ENCODE measurements around the gene FOXE1. TPM values are rescaled to one million over a fixed set of nuclear protein-coding genes. Genes with fewer than 3 reads are reported as not detected.

Gene FOXE1
- total and polyA plus RNA-seq, 10 of the 15 experiments (the other 5 are each of a cell fraction or from before 2014, with no cell fraction given): not detected

DNA sequence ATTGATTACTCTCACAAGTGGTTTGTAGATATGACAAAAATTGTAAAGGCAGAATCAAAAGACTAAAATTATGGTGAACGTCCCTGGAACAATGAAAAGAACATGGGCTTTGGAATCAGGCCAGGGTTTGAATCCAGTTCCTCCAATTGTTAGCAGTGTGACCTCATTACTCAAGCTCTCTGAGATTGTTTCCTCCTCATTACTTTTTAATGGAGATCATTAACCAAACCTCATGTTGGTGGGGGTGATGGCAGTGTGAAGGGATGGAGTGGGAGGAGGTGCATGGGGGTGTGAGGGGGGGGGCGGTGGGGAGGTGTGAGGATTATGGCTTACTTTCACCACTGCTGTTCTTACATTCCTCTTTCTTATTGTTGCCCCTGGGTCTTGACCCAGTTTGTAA is 44.1 kb upstream of the FOXE1 start:
- intact Hi-C loops (cut with micrococcal nuclease; ENCODE audit: unreplicated experiment): no loop called here
- POLR2A ChIA-PET: no interaction called here

DNA sequence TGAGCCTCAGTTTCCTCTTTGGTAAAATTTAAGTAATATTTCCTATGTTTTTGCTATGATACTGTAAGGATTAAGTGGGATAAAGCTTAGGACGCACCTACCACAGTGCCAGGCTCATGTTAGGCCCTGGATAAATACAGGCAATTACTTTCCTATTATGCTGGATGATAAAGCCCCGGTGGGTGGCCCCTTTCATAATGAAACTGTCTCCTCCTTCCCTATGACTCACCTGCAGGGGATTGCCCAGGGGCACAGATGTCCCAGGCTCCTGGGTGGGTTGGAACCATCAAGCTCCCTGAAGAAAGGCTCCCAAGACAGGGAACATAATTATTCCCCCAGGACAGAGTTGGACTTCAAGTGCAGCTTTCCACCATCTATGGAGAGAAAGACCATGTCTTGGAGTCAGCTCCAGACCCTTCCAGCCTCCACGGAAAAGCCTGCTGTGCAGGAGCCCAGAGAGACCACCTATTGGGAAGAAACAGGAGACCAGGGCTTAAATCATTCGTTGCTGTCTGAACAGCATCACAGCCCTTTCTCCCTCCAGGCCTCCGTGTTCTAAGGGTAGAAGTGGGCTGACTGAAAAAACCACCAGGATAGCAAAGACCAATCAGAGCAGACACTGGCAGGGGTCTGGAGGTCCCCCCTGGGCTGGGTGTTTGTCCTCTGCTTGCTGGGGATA is 43.2 kb upstream of the FOXE1 start:
- CTCF ChIA-PET: no interaction called here
- no peaks in the 10 kb centered on the region for H3K9me3 ChIP-seq (replicated peaks; ENCODE audit: control insufficient read depth, insufficient read depth, low read length)
- SMC1A ChIA-PET (ENCODE audit: uncharacterized antibody, unreplicated experiment): no interaction called here
- BruUV-seq (replicated peaks): no TSS peak
- H3K9ac ChIP-seq (ENCODE audit: control insufficient read depth, insufficient read depth, low read length): no peak overlapping the region
- H3K36me3 ChIP-seq (ENCODE audit: control insufficient read depth in 2 of 2, insufficient read depth in 2 of 2, low read length in 1 of 2): no peaks in the 10 kb centered on the region
- no peak for FAIRE-seq
- no peak overlapping the region for H3K4me2 ChIP-seq (ENCODE audit: control insufficient read depth, insufficient read depth)
- H3K4me1 ChIP-seq (ENCODE audit: control insufficient read depth, insufficient read depth, low read length): no peaks in the 10 kb centered on the region
- POLR2A ChIA-PET: no interaction called here
- no peak overlapping the region for H2AFZ ChIP-seq (ENCODE audit: control insufficient read depth, low read depth, low read length)
- no peak for ATAC-seq
- no peak overlapping the region for H3K4me3 ChIP-seq
- intact Hi-C loops (cut with micrococcal nuclease; ENCODE audit: unreplicated experiment): no loop called here
- no peak overlapping the region for H3K27ac ChIP-seq (ENCODE audit: control insufficient read depth, insufficient read depth)
- RAD21 ChIA-PET (ENCODE audit: unreplicated experiment): no interaction called here
- 16% methylated on average over 5 of the region's 5 CpGs for WGBS (ENCODE audit: insufficient coverage, insufficient replicate concordance, low lambda C conversion rate, missing lambda C conversion rate)
- no peaks in the 10 kb centered on the region for H4K20me1 ChIP-seq (ENCODE audit: control insufficient read depth, insufficient read depth)
- no peaks in the 10 kb centered on the region for H3K79me2 ChIP-seq (ENCODE audit: control insufficient read depth, insufficient read depth, low read length)
- in situ Hi-C loops (cut with MboI): no loop called here
- peaks cover 0 to 2% of the 10 kb centered on the region in 2 experiments; a peak in 2 of 4 replicates for H3K27me3 ChIP-seq (replicated peaks in 1 of 2; ENCODE audit: control insufficient read depth in 2 of 2, insufficient read depth in 2 of 2, low read length in 1 of 2)
- DNase-seq (ENCODE audit: low read depth, low spot score): no peak
- TF ChIP-seq RAD21 (IDR thresholded peaks at IDR 0.05; ENCODE audit: insufficient read depth, low read depth, low read length): no peak
- no peak for TF ChIP-seq CUX1 (IDR thresholded peaks at IDR 0.05; ENCODE audit: insufficient replicate concordance, low read depth, low read length)
- no peak for TF ChIP-seq ZNF24 (IDR thresholded peaks at IDR 0.05)
- TF ChIP-seq RELB (IDR thresholded peaks at IDR 0.05; ENCODE audit: low read depth): no peak
- TF ChIP-seq ESRRA (IDR thresholded peaks at IDR 0.05; ENCODE audit: low read length): no peak

More for the DNA sequence above, 44.1 kb upstream of the FOXE1 start:
- Histone ChIP-seq H4K20me1 (ENCODE audit: control insufficient read depth, insufficient read depth) (no peaks in the 10 kb centered on the region), H3K36me3 (ENCODE audit: control insufficient read depth in 2 of 2, insufficient read depth in 2 of 2, low read length in 1 of 2) (no peaks in the 10 kb centered on the region), H3K9me3 (replicated peaks; ENCODE audit: control insufficient read depth, insufficient read depth, low read length) (no peaks in the 10 kb centered on the region), H3K9ac (ENCODE audit: control insufficient read depth, insufficient read depth, low read length) (no peak overlapping the region), H3K4me2 (ENCODE audit: control insufficient read depth, insufficient read depth) (no peak overlapping the region), H3K27ac (ENCODE audit: control insufficient read depth, insufficient read depth) (no peak overlapping the region), H3K79me2 (ENCODE audit: control insufficient read depth, insufficient read depth, low read length) (no peaks in the 10 kb centered on the region), H3K4me1 (ENCODE audit: control insufficient read depth, insufficient read depth, low read length) (no peaks in the 10 kb centered on the region), H3K27me3 (replicated peaks in 1 of 2; ENCODE audit: control insufficient read depth in 2 of 2, insufficient read depth in 2 of 2, low read length in 1 of 2) (peaks cover 0 to 2% of the 10 kb centered on the region in 2 experiments; a peak in 2 of 4 replicates), H2AFZ (ENCODE audit: control insufficient read depth, low read depth, low read length) (no peak overlapping the region), H3K4me3 (no peak overlapping the region)
- no peak for TF ChIP-seq NFYA (IDR thresholded peaks at IDR 0.05; ENCODE audit: borderline replicate concordance, low read depth, low read length)
- no peak for TF ChIP-seq ZBED1 (IDR thresholded peaks at IDR 0.05; ENCODE audit: borderline replicate concordance)
- TF ChIP-seq BCL11A (IDR thresholded peaks at IDR 0.05; ENCODE audit: low read depth, low read length): no peak
- TF ChIP-seq HCFC1 (IDR thresholded peaks at IDR 0.05; ENCODE audit: low read length): no peak
- TF ChIP-seq, protein P1, sequence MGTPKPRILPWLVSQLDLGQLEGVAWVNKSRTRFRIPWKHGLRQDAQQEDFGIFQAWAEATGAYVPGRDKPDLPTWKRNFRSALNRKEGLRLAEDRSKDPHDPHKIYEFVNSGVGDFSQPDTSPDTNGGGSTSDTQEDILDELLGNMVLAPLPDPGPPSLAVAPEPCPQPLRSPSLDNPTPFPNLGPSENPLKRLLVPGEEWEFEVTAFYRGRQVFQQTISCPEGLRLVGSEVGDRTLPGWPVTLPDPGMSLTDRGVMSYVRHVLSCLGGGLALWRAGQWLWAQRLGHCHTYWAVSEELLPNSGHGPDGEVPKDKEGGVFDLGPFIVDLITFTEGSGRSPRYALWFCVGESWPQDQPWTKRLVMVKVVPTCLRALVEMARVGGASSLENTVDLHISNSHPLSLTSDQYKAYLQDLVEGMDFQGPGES (IDR thresholded peaks at IDR 0.05): no peak
- TF ChIP-seq POLR2AphosphoS2 (IDR thresholded peaks at IDR 0.05; ENCODE audit: low read depth, low read length): no peak
- TF ChIP-seq NFIC (IDR thresholded peaks at IDR 0.05; ENCODE audit: low read depth, low read length): no peak
- no peak for DNase-seq (ENCODE audit: low read depth, low spot score)
- RAD21 ChIA-PET (ENCODE audit: unreplicated experiment): no interaction called here
- BruUV-seq (replicated peaks): no TSS peak
- in situ Hi-C loops (cut with MboI): no loop called here
- FAIRE-seq: no peak
- WGBS (ENCODE audit: insufficient coverage, insufficient replicate concordance, low lambda C conversion rate, missing lambda C conversion rate): 5% methylated on average over 1 of the region's 2 CpGs
- CTCF ChIA-PET: no interaction called here
- no peak for ATAC-seq
- SMC1A ChIA-PET (ENCODE audit: uncharacterized antibody, unreplicated experiment): no interaction called here
